Heart left ventricle (tissue), 13 donors: Measurements from ENCODE around the gene AGR3.

Experiments used
- CTCF ChIP-seq, 12 donors: fragments of 200-600 bp; sonication (generic) in 4 of 12; IDR thresholded peaks; one replicate each; pipeline versions ENCODE4 v1.5.0 to v1.8.0; 2018 to 2022; ENCODE audit warnings: antibody characterized with exemption in 12 of 12, mild to moderate bottlenecking in 5 of 12
- POLR2A ChIP-seq, 2 donors: fragments of 450-650 bp; IDR thresholded peaks; one replicate each; pipeline ENCODE4 v1.6.1; 2017; ENCODE audit warnings: antibody characterized with exemption in 2 of 2, mild to moderate bottlenecking in 2 of 2, moderate library complexity in 2 of 2
- donor health status: ischemic (EF 13 %, LVEDD 7.1; RV severe dilation, severe dysfunction).
- donor health status: DM: no; HTN: yes; CAD: no.
- donor health status: DM: no; HTN: no; CAD: no.
- donor health status: ischemic (EF 25% LVEDD 6.9; RV normal size, moderate dysfunction).
- donor health status: ischemic (EF 25% LVEDD 5.7; RV mildly dilated, moderate dysfunction).
- donor health status: ischemic (EF 35%, LVEDD 5.7; RV mildly dilated, moderate dysfunction).
- donor health status: nonischemic (EF 11% LVEDD 7.7; RV severe dilation, severe dysfunction).
- donor health status: DM: yes; HTN: yes; CAD: no.
- donor health status: PGD.
- donor health status: ischemic (EF 29% LVEDD 5.4; RV normal size, mild dysfunction).
- donor health status: nonischemic (EF 23%, LVEDD 6.1; RV moderate dilation, normal function).

- TF ChIP-seq POLR2A (IDR thresholded peaks at IDR 0.05) (no peak), CTCF (IDR thresholded peaks at IDR 0.05) (no peak)
These were observed 8.2 kb upstream of the AGR3 start for GRCh38 chr7:16889851-16890415.
